Amygdala (tissue), 56 donors: ENCODE data around the gene SLC29A4.
"Not testable (repeated sequence)": the region's sequence is repeated elsewhere in the genome, so short reads cannot be mapped to it uniquely, and the experiment has no call there.

ENCODE experiments used
- DNase-seq, 56 donors: peaks; one replicate each; lab custom pipeline; 2025; lab: John Stamatoyannopoulos, UW

The SLC29A4 gene

GRCh38 chr7:5294169-5294987, 11.6 kb downstream of the SLC29A4 start:
- no peak for DNase-seq

GRCh38 chr7:5295039-5296014, 12.6 kb downstream of the SLC29A4 start:
- peak in 1 of 56 donors; percentile 3 for DNase-seq

- peak in 1 of 56 donors; percentile 21 for DNase-seq
These were observed 13.4 kb downstream of the SLC29A4 start for GRCh38 chr7:5296015-5296610.

GRCh38 chr7:5296611-5297226, 14.0 kb downstream of the SLC29A4 start:
- peak in 7 of 56 donors; percentile 10 to 54 (median 25) for DNase-seq

DNA sequence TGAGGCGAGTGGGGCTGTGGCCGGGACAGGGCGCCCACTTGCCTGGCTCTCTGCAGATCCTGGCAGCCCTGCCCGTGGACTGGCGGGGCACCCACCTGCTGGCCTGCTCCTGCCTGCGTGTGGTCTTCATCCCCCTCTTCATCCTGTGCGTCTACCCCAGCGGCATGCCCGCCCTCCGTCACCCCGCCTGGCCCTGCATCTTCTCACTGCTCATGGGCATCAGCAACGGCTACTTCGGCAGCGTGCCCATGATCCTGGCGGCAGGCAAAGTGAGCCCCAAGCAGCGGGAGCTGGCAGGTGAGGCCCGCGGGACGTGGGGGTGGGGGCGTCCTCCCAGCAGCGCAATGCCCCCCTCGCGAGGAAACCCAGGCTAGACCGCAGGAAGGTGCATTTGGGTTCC, 17.6 kb downstream of the SLC29A4 start:
- no peak for DNase-seq

GRCh38 chr7:5302577-5302976, 19.8 kb downstream of the SLC29A4 start:
- DNase-seq, result no peak

GRCh38 chr7:5303061-5303460, 20.3 kb downstream of the SLC29A4 start:
- no peak for DNase-seq

DNA sequence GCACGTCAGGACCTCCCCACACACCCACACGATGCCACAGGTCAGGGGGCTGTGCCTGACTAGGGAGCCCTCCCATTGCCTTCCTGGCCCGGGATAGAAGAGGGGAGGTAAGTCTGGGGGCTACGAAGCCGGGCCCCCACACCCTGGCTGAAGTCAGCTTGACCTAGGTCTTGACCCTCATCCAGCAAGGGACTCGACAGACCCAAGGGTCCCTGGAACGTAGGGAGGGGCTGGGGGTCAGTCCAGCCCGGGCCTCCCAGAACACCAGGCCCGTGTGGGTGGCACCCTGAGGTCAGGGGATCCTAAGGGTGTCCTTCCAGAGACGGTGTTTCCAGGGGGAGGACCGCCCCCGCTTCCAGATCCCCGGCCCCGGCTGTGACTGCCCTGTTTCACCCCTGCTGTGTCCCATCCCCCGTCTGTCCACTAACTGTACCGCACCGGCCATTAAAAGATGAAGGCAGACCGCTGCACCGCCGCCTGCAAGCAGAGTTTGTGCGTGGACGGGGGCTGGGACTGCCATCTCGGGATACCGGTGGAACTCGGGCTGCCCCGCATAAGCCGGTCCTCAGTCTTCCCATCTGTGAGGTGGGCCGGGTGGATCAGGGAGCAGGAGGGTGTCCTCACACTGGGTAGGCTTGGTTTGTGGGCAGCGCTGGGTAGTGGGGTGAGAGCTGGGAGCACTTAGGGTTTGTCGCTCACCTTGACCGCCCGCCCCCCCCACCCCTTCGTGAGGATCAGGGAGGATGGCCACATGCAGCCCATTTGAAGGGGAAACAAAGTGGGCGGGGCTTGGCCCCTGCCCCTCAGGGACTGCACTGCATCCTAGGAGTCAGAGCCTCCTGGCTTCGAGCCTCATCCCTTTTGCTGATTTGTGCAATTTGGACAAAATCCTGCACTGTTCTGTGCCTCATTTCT, 21.1 kb downstream of the SLC29A4 start:
- DNase-seq, result no peak

DNA sequence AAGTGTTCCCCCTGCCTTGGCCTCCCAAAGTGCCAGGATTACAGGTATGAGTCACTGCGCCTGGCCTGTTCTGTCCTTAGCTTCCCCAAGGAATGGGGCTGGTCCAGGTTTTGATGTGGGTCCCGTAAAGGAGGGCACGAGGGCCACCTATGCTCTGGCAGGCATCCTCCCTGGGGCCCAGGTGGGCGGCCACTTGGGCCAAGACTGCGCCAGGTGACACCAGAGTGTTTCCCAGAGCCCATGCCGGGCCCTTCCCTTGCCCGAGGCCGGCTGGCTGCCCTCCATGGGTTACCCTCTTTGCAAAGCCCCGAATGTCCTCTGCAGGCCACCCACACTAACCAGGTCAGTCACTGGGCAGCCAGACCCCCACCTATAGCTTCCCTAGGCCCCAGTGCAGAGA, 22.3 kb downstream of the SLC29A4 start:
- DNase-seq, result not testable (repeated sequence)

DNA sequence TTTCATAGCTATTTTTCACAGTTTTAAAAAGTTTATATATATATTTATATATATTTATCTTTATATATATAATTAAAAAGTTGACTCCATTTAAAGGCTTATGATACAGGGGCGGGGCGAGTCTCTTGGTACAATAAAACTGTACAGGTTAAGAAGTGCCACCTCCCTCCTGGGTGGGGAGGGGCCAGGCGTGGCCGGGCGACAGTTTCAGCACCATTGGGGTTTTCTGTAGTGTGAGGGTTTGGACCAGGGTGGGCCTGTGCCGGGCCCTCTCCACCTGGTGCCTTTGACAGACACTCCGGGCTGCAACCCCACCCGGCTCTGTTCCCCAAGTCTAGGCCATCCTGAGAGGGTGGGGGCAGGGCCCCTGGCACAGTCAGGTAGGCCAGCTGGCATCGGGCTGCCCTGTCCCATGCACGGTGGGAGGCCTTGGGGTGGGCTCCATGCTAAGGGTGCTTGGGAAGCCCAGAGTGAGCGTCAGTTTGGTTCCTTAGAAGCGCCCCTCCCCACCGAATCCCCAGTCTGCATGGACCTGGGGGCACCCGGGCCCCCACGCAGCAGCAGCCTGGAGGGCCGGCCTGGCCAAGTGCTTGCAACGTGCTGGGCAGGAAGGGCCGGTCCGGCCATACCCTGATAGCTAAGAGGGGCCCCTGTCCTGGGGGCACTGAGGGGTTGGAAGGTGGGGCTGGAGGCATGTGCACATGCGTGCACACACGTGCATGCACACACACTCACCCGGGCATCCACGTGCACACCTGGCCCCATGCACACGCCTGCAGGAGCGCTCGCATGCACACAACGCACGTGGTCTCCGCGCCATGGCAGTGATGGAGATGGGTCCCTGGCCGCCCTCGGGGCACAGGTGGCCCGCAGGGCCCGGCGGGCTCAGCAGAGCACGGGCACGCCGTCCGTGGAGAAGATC, 24.7 kb downstream of the SLC29A4 start:
- DNase-seq, result not testable (repeated sequence)

DNA sequence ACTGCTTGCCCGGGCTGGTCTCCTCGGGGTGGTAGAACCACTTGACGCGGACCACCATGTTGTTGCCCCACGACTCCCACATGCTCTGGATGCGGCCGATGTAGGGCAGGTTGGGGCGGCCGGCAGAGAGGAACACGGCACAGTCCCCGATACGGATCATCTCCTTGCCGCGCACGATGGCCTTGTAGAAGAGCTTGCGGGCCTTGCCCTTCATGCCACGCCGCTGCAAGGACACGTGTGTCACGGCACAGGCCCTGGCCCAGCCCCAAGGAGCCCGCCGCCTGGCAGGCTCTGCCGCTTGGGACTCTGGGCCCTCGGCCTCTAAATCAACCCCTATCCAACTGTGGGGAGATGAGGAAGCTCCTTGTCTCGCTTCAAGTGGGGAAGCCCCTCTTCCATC, 26.4 kb downstream of the SLC29A4 start:
- no peak for DNase-seq

DNA sequence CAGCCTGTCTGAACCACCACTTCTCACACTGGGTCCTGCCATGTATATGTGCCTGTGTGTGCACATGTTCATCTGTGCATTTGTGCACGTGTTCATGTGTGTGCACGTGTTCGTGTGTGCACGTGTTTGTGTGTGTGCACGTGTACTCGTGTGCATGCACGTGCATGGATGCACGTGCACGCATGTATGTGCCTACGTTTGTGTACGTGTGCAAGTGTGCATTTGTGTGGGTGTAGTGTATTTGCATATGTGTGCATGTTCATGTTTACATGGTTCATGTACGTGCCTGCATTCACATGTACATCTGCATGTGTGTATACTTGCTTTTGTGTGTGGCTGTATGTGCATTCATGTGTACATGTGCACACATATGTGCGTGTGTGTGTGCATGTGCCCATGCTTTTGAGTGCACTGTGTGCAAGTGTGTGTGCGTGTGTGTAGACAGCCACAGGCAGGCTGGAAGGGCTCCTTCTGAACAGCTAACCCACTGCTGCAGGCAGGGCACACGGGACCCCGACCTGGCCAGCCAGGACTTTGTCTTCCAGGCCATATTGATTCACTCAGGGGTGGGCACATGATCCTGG, 28.2 kb downstream of the SLC29A4 start:
- no peak for DNase-seq

DNA sequence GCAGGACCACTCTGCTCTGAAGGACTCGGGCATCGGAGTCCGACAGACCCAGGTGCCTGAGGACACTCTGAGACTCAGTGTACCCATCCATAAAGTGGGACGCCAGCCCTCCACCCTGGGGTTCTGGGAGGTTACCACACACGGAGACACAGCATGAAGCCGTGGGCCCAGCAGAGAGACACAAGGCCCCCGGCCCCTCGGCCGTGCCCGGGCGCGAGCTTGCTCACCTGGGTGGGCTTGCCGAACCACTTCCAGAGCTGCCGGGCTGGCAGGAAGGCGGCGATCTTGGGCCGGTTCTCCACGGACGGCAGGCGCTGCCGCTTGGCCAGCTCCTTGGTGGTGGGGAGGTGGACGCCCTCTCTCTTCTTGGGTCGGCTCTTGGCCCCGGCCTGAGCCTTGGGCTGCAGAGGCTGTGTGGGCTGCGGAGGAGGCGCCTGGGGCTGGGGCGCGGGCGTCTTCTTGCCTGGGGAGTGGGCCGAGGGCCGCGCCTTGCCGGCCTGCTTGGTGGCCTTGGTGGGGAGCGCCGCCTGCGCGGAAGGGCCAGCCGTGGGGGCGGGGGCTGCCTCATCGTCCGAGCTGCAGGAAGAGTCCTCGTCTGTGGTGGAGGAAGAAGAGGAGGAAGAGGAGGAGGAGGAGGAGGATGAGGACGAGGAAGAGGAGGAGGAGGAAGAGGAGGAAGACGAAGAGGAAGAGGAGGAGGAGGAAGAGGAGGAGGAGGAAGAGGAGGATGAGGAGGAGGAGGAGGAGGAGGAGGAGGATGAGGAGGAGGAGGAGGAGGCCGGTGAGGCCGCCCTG, 29.7 kb downstream of the SLC29A4 start:
- not testable (repeated sequence) for DNase-seq

DNA sequence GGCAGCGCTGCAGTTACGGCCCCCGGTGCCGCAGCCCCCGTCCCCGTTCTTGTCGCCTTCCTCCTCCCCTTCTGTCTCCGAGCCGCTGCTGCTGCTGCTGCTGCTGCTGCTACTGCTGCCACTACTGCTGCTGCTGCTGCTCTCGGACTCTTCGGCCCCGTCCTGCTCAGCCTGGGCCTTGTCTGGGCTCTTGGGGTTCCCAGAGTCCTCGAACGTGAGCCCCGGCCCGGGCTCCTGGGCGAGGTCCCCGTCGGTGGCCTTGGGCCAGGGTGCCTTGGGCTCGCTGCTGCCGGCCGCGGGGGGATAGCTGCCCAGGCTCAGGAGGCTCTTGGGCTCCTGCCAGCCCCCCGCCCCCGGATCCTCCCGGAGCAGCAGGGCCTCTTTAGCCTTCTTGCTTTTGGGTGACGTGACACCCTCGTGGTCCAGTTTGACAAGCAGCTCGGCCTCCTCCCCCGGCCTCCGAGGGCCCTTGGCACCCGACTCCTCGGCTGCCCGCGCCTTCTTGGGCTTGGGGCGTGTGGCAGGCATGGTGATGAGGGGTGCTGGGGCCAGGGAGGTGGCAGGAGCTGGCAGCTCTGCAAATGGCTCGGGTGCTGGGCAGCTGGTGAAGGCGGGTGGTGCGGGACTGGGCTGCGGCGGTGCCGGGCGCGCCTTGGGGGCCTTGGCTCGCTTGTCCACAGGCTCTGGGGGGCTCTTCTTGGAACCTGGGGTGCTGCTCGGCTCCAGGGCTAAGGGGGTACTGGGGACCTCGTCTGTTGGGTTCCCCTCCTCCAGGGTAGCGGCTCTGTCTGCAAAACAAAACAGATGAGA, 30.5 kb downstream of the SLC29A4 start:
- DNase-seq, result peak in 5 of 56 donors; percentile 9 to 38 (median 19)

DNA sequence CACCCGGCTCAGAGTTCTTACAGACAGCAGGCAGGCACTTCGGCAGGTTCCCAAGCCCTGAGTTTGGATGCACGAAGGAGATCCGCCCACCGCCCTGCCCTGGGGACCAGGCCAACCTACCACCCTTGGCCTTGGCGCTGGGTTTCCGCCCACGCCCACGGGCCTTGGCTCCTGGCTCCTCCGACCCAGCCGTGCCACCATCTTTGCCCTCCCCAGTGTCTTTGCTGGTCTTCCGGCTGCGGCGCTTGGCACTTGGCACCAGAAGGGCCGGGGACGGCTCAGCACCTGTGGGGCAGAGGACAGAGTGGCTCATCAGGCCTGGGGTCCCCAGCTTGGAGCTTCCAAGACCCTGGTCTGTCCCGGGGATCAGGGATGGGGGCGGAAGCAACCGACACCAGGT, 32.1 kb downstream of the SLC29A4 start:
- no peak for DNase-seq

DNA sequence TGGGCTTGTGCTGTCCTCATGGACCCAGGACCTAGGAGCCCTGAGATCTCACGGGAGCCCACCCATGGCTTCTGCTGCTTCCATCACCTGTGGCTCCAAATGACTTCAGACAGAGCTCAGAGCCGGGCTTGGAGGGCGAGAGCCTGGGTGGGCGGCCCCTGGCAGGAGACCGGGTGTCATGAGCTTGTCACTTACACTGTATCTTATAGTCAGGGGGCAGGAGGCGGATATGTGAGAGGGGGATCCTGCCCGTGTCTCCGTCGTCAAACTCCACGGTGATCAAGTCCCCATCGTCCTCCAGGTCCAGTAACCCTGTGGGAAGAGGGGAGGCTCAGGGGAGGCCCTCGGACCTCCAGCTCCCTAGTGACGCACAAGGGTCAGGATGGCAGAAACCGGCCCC, 33.0 kb downstream of the SLC29A4 start:
- no peak for DNase-seq
